Nasal cavity respiratory epithelium epithelial cell of viscerocranial mucosa (primary cell): Measurements from ENCODE around the gene ATP2B2. TPM values are rescaled to one million over a fixed set of nuclear protein-coding genes. Genes with fewer than 3 reads are reported as not detected.

ENCODE experiments used
- total RNA-seq: library from RNA; depleted of rRNA; stranded (reverse); fragments of >200 nt; gene quantifications from 2 replicates; pipeline ENCODE4 v1.2.3, GENCODE V29; 2014

The ATP2B2 gene
- total RNA-seq, result not detected in 2 replicates

DNA sequence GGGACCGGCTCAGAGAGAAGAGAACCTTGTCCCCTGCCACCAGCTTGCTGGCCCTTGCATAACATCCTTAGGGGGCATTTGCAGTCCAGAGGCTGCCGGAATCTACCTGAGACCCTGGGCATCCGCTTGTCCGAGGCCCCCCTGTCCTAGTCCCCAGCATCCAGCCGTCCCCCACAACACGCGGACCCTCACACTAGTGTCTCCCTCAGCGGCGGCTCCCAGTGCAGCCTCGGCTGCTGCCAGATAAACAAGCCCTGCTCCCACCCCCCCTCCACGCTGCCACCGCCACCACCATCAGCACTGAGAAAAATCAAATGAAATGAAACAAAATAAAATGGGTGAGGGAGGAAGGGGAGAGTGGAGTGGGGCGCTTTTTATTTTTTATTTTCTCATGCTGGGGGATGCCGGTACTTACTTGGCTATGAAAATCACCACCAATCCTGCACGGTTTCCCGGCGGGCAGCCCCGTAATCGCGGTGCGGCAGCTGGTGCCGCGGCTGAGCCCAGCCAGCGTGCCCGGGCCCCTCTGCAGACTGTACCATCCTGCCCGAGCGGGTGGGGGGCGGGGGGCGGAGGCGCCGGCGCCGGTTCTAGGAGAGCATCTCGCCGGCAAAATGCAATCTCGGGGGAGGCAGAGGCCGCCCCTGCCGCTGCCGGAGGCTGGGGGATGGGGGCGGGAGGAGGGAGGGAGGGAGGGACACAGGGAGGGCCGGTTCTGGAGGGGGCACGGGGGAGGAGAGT lies at the start of gene ATP2B2:
Gene ATP2B2, minus strand, starts transcription at position 537 of the 741 bp plus-strand sequence. CDS start 56,043 bp downstream, outside the sequence.

DNA sequence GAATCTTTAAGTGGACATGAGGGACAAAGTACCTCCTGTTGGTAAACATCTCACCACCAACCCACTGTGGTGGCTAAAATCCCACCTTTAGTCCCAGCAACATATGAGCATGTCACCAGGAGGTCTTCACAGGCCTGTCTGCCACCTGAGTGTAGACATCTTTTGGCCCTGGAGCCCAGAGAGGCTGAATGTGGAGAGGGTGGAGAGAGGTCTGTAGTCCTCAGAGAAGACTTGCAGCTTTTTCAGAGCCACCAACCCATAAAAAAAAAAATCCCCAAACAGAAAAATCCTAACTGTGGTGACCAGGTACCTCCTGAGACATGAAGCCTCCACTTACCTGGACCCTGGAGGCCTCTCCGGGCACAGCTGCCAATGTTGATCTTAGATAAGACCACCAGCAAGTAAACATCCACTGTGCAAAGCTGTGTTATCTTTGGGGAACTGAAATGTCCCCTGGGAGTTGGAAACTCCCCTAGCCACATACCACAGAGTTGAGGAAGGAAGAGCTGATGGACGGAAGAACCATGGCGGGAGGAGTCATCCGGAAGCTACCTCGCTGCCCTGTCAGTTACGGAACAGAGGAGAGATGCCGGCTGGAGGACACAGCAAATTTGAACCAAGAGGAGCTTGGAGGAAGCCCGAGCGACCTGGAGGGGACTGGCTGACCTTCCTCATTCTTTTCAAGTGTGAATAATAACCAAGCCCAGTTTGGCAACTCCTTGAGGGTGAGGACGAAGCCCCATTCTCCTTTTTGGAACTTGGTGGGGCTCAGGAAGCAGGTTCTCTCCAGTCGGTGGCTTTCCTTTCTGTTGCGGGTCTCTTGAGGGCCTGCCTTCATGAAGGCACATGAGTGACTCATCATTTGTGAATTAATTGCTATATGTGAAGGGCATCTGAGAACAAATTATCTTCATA lies 212.6 kb downstream of the ATP2B2 start, which contains the start of gene GHRL:
Gene GHRL, minus strand, starts transcription at position 443 of the 915 bp plus-strand sequence. CDS start 2,767 bp downstream, outside the sequence.

Other genes with a start within 250 kb of the ATP2B2 start
- gene GHRL, start 212.6 kb downstream of the ATP2B2 start, total RNA-seq, result not detected in 2 replicates
- gene SEC13, start 184.5 kb downstream of the ATP2B2 start, total RNA-seq, result 151 and 226 TPM in 2 replicates